ENCODE results near the gene SMIM45.
"Not testable (repeated sequence)": the region's sequence is repeated elsewhere in the genome, so short reads cannot be mapped to it uniquely, and the experiment has no call there.

Gene SMIM45

GRCh38 chr22:41939981-41940831, 11.7 kb upstream of the SMIM45 start:
- TF ChIP-seq CTCF (conservative IDR thresholded peaks at IDR 0.05; ENCODE audit: low read depth, low read length): no peak
- no peak overlapping the region for H3K4me3 ChIP-seq (ENCODE audit: low read depth, low read length)
- DNase-seq (ENCODE audit: low read depth): no peak

- peak; percentile 93 for DNase-seq (ENCODE audit: low read depth)
- no peak overlapping the region for H3K4me3 ChIP-seq (ENCODE audit: low read depth, low read length)
- peak; percentile 92 for TF ChIP-seq CTCF (conservative IDR thresholded peaks at IDR 0.05; ENCODE audit: low read depth, low read length)
Observed at GRCh38 chr22:41940832-41941765, 10.9 kb upstream of the SMIM45 start.

- TF ChIP-seq CTCF (conservative IDR thresholded peaks at IDR 0.05; ENCODE audit: low read depth, low read length): no peak
- H3K4me3 ChIP-seq (ENCODE audit: low read depth, low read length): no peak overlapping the region
- no peak for DNase-seq (ENCODE audit: low read depth)
Observed at GRCh38 chr22:41943661-41944209, 8.2 kb upstream of the SMIM45 start.

GRCh38 chr22:41946629-41947423, 5.1 kb upstream of the SMIM45 start, which contains the start of gene CENPM:
Gene CENPM (minus strand): TSS chr22:41947152. CDS start chr22:41947076, 76 bp downstream.
- no peak for TF ChIP-seq CTCF (conservative IDR thresholded peaks at IDR 0.05; ENCODE audit: low read depth, low read length)
- H3K4me3 ChIP-seq (ENCODE audit: low read depth, low read length): peak within 1 kb of the TSS; percentile 95
- peak; percentile 95 for DNase-seq (ENCODE audit: low read depth)

- H3K4me3 ChIP-seq (ENCODE audit: low read depth, low read length): peak overlapping the region; percentile 95
- DNase-seq (ENCODE audit: low read depth): no peak
- TF ChIP-seq CTCF (conservative IDR thresholded peaks at IDR 0.05; ENCODE audit: low read depth, low read length): no peak
Observed at GRCh38 chr22:41947424-41948080, 4.4 kb upstream of the SMIM45 start.

GRCh38 chr22:41948142-41948541, 3.8 kb upstream of the SMIM45 start:
- DNase-seq (ENCODE audit: low read depth): no peak
- no peak for TF ChIP-seq CTCF (conservative IDR thresholded peaks at IDR 0.05; ENCODE audit: low read depth, low read length)
- no peak overlapping the region for H3K4me3 ChIP-seq (ENCODE audit: low read depth, low read length)

GRCh38 chr22:41948928-41949296, 3.0 kb upstream of the SMIM45 start:
- not testable (repeated sequence) for H3K4me3 ChIP-seq (ENCODE audit: low read depth, low read length); DNase-seq (ENCODE audit: low read depth)

Data from choroid plexus epithelial cell (primary cell).